K562 (cell line): ENCODE results near the gene ZNF785. TPM values are rescaled to one million over a fixed set of nuclear protein-coding genes. Genes with fewer than 3 reads are reported as not detected.

Experiments
- BRF1 ChIP-seq: IDR thresholded peaks from 3 replicates; pipeline ENCODE4 v1.6.1; 2011; ENCODE audit warnings: borderline replicate concordance, mild to moderate bottlenecking; ENCODE audit not compliant: insufficient read length; ENCODE audit errors: extremely low read depth
- ELF2 ChIP-seq: fragments of 250-450 bp; sonication (Bioruptor Pico); IDR thresholded peaks from 2 replicates; pipeline ENCODE4 v1.5.0; 2021; ENCODE audit warnings: mild to moderate bottlenecking
- ETV6 ChIP-seq, 3 experiments: fragments of 150-350 bp in 1 of 3; sonication (generic) in 1 of 3; formaldehyde crosslinking in 1 of 3; IDR thresholded peaks; 2 replicates each; pipeline versions ENCODE4 v1.6.1 to v1.8.0; 2014 to 2022; ENCODE audit warnings: borderline replicate concordance in 2 of 3, low read depth in 2 of 3, antibody characterized with exemption in 1 of 3, low read length in 1 of 3, mild to moderate bottlenecking in 1 of 3, missing genetic modification reagents in 1 of 3
- FOXK2 ChIP-seq, 2 experiments: fragments of 450-650 bp; IDR thresholded peaks in 1 of 2; conservative IDR thresholded peaks in 1 of 2; 2 replicates each; pipeline ENCODE4 v1.6.1; 2016; ENCODE audit warnings: low read depth in 2 of 2, mild to moderate bottlenecking in 1 of 2
- FOXP1 ChIP-seq: sonication (generic); formaldehyde crosslinking; IDR thresholded peaks from 2 replicates; pipeline ENCODE4 v1.8.0; 2022; ENCODE audit warnings: mild to moderate bottlenecking, missing genetic modification reagents
- GTF2A2 ChIP-seq: IDR thresholded peaks from 2 replicates; pipeline ENCODE4 v1.6.1; 2016; ENCODE audit warnings: mild to moderate bottlenecking, missing genetic modification characterization, missing compliant biosample characterization
- HDAC2 ChIP-seq: fragments of 450-650 bp; IDR thresholded peaks from 2 replicates; pipeline ENCODE4 v1.6.1; 2016; ENCODE audit warnings: mild to moderate bottlenecking
- KAT8 ChIP-seq: fragments of 450-650 bp; IDR thresholded peaks from 2 replicates; pipeline ENCODE4 v1.6.1; 2016; ENCODE audit warnings: low read depth, mild to moderate bottlenecking
- LCOR ChIP-seq: sonication (generic); formaldehyde crosslinking; IDR thresholded peaks from 2 replicates; pipeline ENCODE4 v1.8.0; 2022; ENCODE audit warnings: mild to moderate bottlenecking, missing genetic modification reagents
- RBM25 ChIP-seq: fragments of 200-400 bp; formaldehyde crosslinking; IDR thresholded peaks from 2 replicates; pipeline ENCODE4 v1.6.1; 2018; ENCODE audit warnings: low read length, low read depth, moderate library complexity; ENCODE audit not compliant: severe bottlenecking
- SIRT6 ChIP-seq: IDR thresholded peaks from one replicate; pipeline ENCODE4 v1.6.1; 2012; ENCODE audit warnings: low read depth, mild to moderate bottlenecking, control low read depth, inconsistent platforms, low read length, moderate library complexity
- SMARCC2 ChIP-seq: fragments of 450-650 bp; IDR thresholded peaks from 2 replicates; pipeline ENCODE4 v1.6.1; 2017; ENCODE audit warnings: antibody characterized with exemption, moderate library complexity, mild to moderate bottlenecking, low read depth
- SRSF1 ChIP-seq: fragments of 200-400 bp; formaldehyde crosslinking; IDR thresholded peaks from 2 replicates; pipeline ENCODE4 v1.6.1; 2017; ENCODE audit warnings: mild to moderate bottlenecking, low read depth, low read length, moderate library complexity
- STAT5A ChIP-seq: IDR thresholded peaks from 2 replicates; pipeline ENCODE4 v1.6.1; 2012; ENCODE audit warnings: low read length, inconsistent platforms, borderline replicate concordance
- TAF9B ChIP-seq: fragments of 450-650 bp; IDR thresholded peaks from 2 replicates; pipeline ENCODE4 v1.6.1; 2018; ENCODE audit warnings: mild to moderate bottlenecking; ENCODE audit not compliant: partially characterized antibody
- U2AF1 ChIP-seq: fragments of 200-400 bp; formaldehyde crosslinking; optimal IDR thresholded peaks from 2 replicates; pipeline ENCODE3; 2017; ENCODE audit warnings: mild to moderate bottlenecking, low read depth, low read length, moderate library complexity
- XRCC4 ChIP-seq: IDR thresholded peaks from one replicate; pipeline ENCODE4 v1.6.1; 2011; ENCODE audit not compliant: insufficient read depth, insufficient read length; ENCODE audit errors: extremely low read depth
- ZNF3 ChIP-seq: fragments of 250-450 bp; sonication (Bioruptor Pico); IDR thresholded peaks from 2 replicates; pipeline ENCODE4 v1.5.0; 2021; ENCODE audit warnings: mild to moderate bottlenecking, moderate library complexity
- ZNF316 ChIP-seq: fragments of 450-650 bp; IDR thresholded peaks from 2 replicates; pipeline ENCODE4 v1.6.1; 2016
- ZNF551 ChIP-seq: fragments of 250-450 bp; sonication (Bioruptor Pico); IDR thresholded peaks from 2 replicates; pipeline ENCODE4 v1.5.0; 2021; ENCODE audit warnings: mild to moderate bottlenecking, moderate library complexity
- polyA plus RNA-seq, 8 experiments: library from polyadenylated mRNA; depleted of rRNA in 4 of 8; stranded (reverse) in 5 of 8; unstranded in 3 of 8; fragments of >200 nt; fragmentation: Nextera tagmentation in 2 of 8; fragmentation: Illumina TruSeq in 1 of 8; extraction: Ambion mirVana in 2 of 8; extraction: Trizol in 1 of 8; gene quantifications; 2 replicates each; pipeline versions ENCODE4 v1.2.1 to v1.2.3, GENCODE V29; 2011 to 2014; ENCODE audit warnings: inconsistent platforms in 1 of 8, missing spikeins in 1 of 8
- total RNA-seq, 7 experiments: library from RNA; depleted of rRNA in 6 of 7; stranded (reverse); fragments of >200 nt in 6 of 7; fragmentation: Illumina TruSeq in 2 of 7; extraction: Trizol in 2 of 7; gene quantifications; 2 replicates each; pipeline versions ENCODE4 v1.2.1 to v1.2.3, GENCODE V29; 2011 to 2021; ENCODE audit warnings: low replicate concordance in 1 of 7
- TF ChIP-seq, protein P1 (sequence below), 2 experiments: fragments of 450-650 bp in 1 of 2; sonication (generic) in 1 of 2; formaldehyde crosslinking in 1 of 2; IDR thresholded peaks in 1 of 2; conservative IDR thresholded peaks in 1 of 2; 2 replicates each; pipeline versions ENCODE4 v1.6.1 to v1.8.1; 2016 to 2023; ENCODE audit warnings: mild to moderate bottlenecking in 2 of 2, moderate library complexity in 2 of 2, inconsistent platforms in 1 of 2, missing genetic modification reagents in 1 of 2
- TF ChIP-seq, protein P2 (sequence below): fragments of 450-650 bp; formaldehyde crosslinking; IDR thresholded peaks from 2 replicates; pipeline ENCODE4 v1.4.0; 2022; ENCODE audit warnings: missing genetic modification characterization
- TF ChIP-seq, protein P3 (sequence below): sonication (generic); formaldehyde crosslinking; IDR thresholded peaks from 2 replicates; pipeline ENCODE4 v1.8.0; 2022; ENCODE audit warnings: mild to moderate bottlenecking, missing genetic modification reagents

The ZNF785 gene
- total and polyA plus RNA-seq, 9 of the 15 experiments (the other 6 are each of a cell fraction or from before 2014, with no cell fraction given), result 0.64 to 11.0 (median 6.4) TPM

DNA sequence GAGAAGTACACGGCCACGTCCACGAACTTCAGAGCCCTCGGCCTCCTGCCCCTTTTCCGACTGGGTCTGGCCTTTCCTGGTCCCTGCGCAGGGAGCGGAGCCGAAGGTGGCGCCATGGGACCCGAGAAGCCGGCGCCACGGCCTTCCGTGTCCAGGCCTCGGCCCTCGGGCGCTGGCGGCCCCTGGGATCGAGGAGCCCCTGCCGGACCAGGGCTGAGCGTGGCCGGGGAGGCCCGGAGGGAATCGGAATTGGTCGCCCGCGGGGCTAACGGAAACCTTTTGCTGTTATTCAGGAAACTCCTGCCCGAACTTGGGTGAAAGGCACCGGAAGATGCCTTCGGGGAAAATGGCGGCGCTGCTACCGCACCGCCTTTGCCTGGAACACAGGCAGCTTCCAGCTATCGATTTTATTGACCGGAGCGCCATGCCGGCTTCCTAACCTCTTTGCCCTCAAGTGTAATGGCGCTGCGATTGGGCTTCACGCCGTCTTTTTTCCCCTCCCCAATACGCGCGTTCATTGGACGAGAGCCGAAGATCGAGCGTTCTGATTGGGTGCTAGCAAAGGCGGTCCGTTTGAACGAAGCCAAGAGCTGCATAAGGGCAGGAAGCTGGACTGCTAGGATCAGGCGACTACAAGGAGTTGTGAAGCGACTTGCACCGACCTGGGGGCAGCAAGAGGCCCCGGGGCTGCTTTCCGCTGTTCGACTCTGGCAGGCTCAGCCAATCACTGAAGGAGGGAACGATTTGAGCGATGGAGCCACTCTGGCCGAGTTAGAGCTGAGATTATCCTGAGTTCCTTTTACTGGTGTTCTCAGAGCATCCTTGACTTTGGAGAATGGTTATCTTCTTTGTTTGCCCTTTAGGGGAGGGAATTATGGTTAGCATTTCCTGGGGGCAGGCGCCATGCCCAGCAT is 24.7 kb upstream of the ZNF785 start, which contains the start of gene ZNF689 (continued):
- TF ChIP-seq FOXK2 (conservative IDR thresholded peaks at IDR 0.05 in 1 of 2, IDR thresholded peaks at IDR 0.05 in 1 of 2; ENCODE audit: low read depth in 2 of 2) (peak; percentile 27 to 60; a peak in 2 of 4 replicates), ZNF3 (no peak), SMARCC2 (no peak), TAF9B (peak; percentile 91), HDAC2 (no peak), SRSF1 (0 out of 2 replicates have a peak, but pooled peaks have one; percentile 17), U2AF1 (peak; percentile 81), ETV6 (IDR thresholded peaks at IDR 0.05; ENCODE audit: borderline replicate concordance in 1 of 2, low read depth in 2 of 2, low read length in 1 of 2) (no peak), ETV6 (CRISPR knock-in tag; IDR thresholded peaks at IDR 0.05; ENCODE audit: borderline replicate concordance) (0 out of 2 replicates have a peak, but pooled peaks have one; percentile 20), BRF1 (no peak), ZNF316 (peak; percentile 28; the same call in 1 of the 2 replicates), LCOR (CRISPR knock-in tag) (no peak), XRCC4 (no peak), ELF2 (CRISPR knock-in tag) (peak; percentile 85), FOXP1 (CRISPR knock-in tag) (no peak), SIRT6 (no peak), KAT8 (no peak), RBM25 (peak; percentile 99), ZNF551 (CRISPR knock-in tag) (no peak), GTF2A2 (tag) (no peak), STAT5A (no peak)
- TF ChIP-seq, protein P1, sequence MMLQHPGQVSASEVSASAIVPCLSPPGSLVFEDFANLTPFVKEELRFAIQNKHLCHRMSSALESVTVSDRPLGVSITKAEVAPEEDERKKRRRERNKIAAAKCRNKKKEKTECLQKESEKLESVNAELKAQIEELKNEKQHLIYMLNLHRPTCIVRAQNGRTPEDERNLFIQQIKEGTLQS (IDR thresholded peaks at IDR 0.05), result no peak
- TF ChIP-seq, protein P1 (CRISPR knock-in tag; conservative IDR thresholded peaks at IDR 0.05), result no peak
- TF ChIP-seq, protein P2, sequence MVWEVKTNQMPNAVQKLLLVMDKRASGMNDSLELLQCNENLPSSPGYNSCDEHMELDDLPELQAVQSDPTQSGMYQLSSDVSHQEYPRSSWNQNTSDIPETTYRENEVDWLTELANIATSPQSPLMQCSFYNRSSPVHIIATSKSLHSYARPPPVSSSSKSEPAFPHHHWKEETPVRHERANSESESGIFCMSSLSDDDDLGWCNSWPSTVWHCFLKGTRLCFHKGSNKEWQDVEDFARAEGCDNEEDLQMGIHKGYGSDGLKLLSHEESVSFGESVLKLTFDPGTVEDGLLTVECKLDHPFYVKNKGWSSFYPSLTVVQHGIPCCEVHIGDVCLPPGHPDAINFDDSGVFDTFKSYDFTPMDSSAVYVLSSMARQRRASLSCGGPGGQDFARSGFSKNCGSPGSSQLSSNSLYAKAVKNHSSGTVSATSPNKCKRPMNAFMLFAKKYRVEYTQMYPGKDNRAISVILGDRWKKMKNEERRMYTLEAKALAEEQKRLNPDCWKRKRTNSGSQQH (CRISPR knock-in tag), result no peak
- TF ChIP-seq, protein P3, sequence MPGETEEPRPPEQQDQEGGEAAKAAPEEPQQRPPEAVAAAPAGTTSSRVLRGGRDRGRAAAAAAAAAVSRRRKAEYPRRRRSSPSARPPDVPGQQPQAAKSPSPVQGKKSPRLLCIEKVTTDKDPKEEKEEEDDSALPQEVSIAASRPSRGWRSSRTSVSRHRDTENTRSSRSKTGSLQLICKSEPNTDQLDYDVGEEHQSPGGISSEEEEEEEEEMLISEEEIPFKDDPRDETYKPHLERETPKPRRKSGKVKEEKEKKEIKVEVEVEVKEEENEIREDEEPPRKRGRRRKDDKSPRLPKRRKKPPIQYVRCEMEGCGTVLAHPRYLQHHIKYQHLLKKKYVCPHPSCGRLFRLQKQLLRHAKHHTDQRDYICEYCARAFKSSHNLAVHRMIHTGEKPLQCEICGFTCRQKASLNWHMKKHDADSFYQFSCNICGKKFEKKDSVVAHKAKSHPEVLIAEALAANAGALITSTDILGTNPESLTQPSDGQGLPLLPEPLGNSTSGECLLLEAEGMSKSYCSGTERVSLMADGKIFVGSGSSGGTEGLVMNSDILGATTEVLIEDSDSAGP (CRISPR knock-in tag), result no peak
